A673 (cell line): ENCODE data around the gene PYY. TPM values are rescaled to one million over a fixed set of nuclear protein-coding genes. Genes with fewer than 3 reads are reported as not detected.

Experiments
- BruUV-seq: library from RNA; stranded (reverse); fragments of 400-500 nt; replicated peaks from 2 replicates; lab custom pipeline; 2021; lab: Mats Ljungman, UMichigan
- CTCF ChIA-PET: fragments of 300-600 bp; sonication (Branson Sonifier 250); formaldehyde crosslinking; loops from one replicate; lab custom pipeline; 2022; ENCODE audit warnings: antibody characterized with exemption; lab: Charles Lee
- POLR2A ChIA-PET: fragments of 300-600 bp; sonication (Branson Sonifier 250); formaldehyde crosslinking; loops from one replicate; lab custom pipeline; 2022; ENCODE audit warnings: antibody characterized with exemption; ENCODE audit not compliant: low non-redundant PET; lab: Charles Lee
- DNase-seq: peaks from one replicate; pipeline ENCODE4 v3.0.0-alpha.2; 2015; ENCODE audit warnings: low spot score
- H3K27ac ChIP-seq: fragments of 200-600 bp; sonication (generic); 2 replicates; pipeline ENCODE4 v1.5.1; 2016; ENCODE audit warnings: mixed run types, low read depth, mild to moderate bottlenecking, mixed read lengths, antibody characterized with exemption, low read length; ENCODE audit not compliant: poor library complexity, severe bottlenecking
- H3K27me3 ChIP-seq: fragments of 200-600 bp; sonication (generic); replicated peaks from 2 replicates; pipeline ENCODE4 v1.6.1; 2017; ENCODE audit warnings: mixed run types, low read depth, mild to moderate bottlenecking, mixed read lengths, antibody characterized with exemption, low read length; ENCODE audit not compliant: insufficient read depth, poor library complexity
- H3K36me3 ChIP-seq: fragments of 200-600 bp; sonication (generic); 2 replicates; pipeline ENCODE4 v1.6.1; 2016; ENCODE audit warnings: mixed run types, mild to moderate bottlenecking, mixed read lengths, antibody characterized with exemption, low read length; ENCODE audit not compliant: insufficient read depth, poor library complexity, severe bottlenecking
- H3K4me1 ChIP-seq: fragments of 200-600 bp; sonication (generic); 2 replicates; pipeline ENCODE4 v1.6.1; 2017; ENCODE audit warnings: mixed run types, mild to moderate bottlenecking, mixed read lengths, antibody characterized with exemption, low read length; ENCODE audit not compliant: insufficient read depth, poor library complexity, severe bottlenecking
- H3K4me3 ChIP-seq: fragments of 200-600 bp; sonication (generic); 2 replicates; pipeline ENCODE4 v1.5.1; 2016; ENCODE audit warnings: low read depth, mixed run types, mild to moderate bottlenecking, mixed read lengths, low read length; ENCODE audit not compliant: poor library complexity, severe bottlenecking
- H3K9me3 ChIP-seq: fragments of 200-600 bp; sonication (generic); 2 replicates; pipeline ENCODE4 v1.6.1; 2016; ENCODE audit warnings: mixed run types, low read depth, mild to moderate bottlenecking, mixed read lengths, antibody characterized with exemption, low read length; ENCODE audit not compliant: poor library complexity, severe bottlenecking
- EZH2 ChIP-seq: fragments of 200-600 bp; sonication (generic); IDR thresholded peaks from 2 replicates; pipeline ENCODE4 v1.6.1; 2017; ENCODE audit warnings: borderline replicate concordance, low read depth, mild to moderate bottlenecking, mixed read lengths, antibody characterized with exemption, low read length; ENCODE audit not compliant: poor library complexity, severe bottlenecking
- intact Hi-C: fragments of 100-400 bp; cut with micrococcal nuclease; formaldehyde crosslinking; loops from one replicate; pipeline ENCODE4 v1.10.0; 2022; ENCODE audit not compliant: unreplicated experiment
- total RNA-seq: library from RNA; stranded (reverse); gene quantifications from 2 replicates; pipeline ENCODE4 v1.2.3, GENCODE V29; 2021
- TF ChIP-seq, protein P1 (sequence below): fragments of 300-800, 200-600 bp; sonication (generic); conservative IDR thresholded peaks from 2 replicates; pipeline ENCODE4 v1.5.1; 2017; ENCODE audit warnings: low read depth, mild to moderate bottlenecking, antibody characterized with exemption, low read length, moderate library complexity, mixed read lengths

Gene PYY
- total RNA-seq, 1 experiment from 2014 or later = not detected

DNA sequence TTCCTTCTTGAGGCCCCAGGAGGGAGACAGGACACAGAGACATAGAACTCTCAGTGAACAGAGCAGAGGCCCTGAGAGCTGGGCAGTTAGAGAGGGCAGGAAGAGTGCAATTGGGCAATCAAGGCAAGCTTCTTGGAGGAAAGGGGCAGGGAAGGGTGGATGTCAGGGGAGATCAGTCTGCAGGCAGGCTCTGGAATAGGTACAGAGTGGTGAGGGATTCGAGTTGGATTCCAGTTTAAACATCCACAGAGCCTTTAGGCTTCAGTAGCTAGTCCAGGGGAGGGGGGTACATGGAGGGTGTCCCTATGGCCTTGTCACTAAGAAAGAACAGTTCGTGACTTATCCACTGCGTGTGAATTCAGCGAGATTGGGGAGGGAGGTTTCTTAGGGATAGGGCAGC is 2.0 kb downstream of the PYY start:
- TF ChIP-seq, protein P1, sequence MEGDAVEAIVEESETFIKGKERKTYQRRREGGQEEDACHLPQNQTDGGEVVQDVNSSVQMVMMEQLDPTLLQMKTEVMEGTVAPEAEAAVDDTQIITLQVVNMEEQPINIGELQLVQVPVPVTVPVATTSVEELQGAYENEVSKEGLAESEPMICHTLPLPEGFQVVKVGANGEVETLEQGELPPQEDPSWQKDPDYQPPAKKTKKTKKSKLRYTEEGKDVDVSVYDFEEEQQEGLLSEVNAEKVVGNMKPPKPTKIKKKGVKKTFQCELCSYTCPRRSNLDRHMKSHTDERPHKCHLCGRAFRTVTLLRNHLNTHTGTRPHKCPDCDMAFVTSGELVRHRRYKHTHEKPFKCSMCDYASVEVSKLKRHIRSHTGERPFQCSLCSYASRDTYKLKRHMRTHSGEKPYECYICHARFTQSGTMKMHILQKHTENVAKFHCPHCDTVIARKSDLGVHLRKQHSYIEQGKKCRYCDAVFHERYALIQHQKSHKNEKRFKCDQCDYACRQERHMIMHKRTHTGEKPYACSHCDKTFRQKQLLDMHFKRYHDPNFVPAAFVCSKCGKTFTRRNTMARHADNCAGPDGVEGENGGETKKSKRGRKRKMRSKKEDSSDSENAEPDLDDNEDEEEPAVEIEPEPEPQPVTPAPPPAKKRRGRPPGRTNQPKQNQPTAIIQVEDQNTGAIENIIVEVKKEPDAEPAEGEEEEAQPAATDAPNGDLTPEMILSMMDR = no peak
- TF ChIP-seq EZH2 = no peak
- Histone ChIP-seq H3K9me3 (no peaks in the 10 kb centered on the region), H3K4me3 (no peak overlapping the region), H3K4me1 (no peaks in the 10 kb centered on the region), H3K36me3 (no peaks in the 10 kb centered on the region), H3K27ac (no peak overlapping the region), H3K27me3 (no peaks in the 10 kb centered on the region)
- intact Hi-C loops = no loop called here
- ChIA-PET POLR2A (no interaction called here), CTCF (no interaction called here)
- DNase-seq = no peak
- no TSS peak for BruUV-seq

DNA sequence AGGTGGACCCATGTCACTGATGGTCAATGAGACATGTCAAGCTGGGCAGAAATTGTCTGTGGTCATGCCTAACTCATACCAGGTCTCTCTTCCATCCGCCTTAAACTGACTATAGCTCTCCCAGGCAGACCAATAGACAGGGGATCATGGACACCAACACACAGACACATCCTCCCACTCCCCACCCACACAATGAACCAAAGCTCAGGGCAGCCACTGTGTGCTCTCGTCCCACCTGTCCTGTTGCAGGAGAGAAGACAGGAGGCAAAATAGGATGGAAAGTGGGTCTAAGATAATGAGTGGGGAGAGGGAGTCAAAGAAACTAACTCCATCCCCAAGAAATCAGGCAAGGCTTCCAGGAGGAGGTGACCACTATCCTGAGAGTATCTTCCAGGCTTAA is 3.2 kb downstream of the PYY start:
- Histone ChIP-seq H3K36me3 (no peaks in the 10 kb centered on the region), H3K4me3 (no peak overlapping the region), H3K9me3 (no peaks in the 10 kb centered on the region), H3K4me1 (no peaks in the 10 kb centered on the region), H3K27ac (no peak overlapping the region), H3K27me3 (no peaks in the 10 kb centered on the region)
- intact Hi-C loops = no loop called here
- BruUV-seq = no TSS peak
- TF ChIP-seq, protein P1 = no peak
- no peak for TF ChIP-seq EZH2
- ChIA-PET POLR2A (no interaction called here), CTCF (interaction anchor here (0.5 kb wide), 1 partner anchor 96 kb away, joined by 3 read pairs; no protein-coding TSS in a partner anchor)
- no peak for DNase-seq

DNA sequence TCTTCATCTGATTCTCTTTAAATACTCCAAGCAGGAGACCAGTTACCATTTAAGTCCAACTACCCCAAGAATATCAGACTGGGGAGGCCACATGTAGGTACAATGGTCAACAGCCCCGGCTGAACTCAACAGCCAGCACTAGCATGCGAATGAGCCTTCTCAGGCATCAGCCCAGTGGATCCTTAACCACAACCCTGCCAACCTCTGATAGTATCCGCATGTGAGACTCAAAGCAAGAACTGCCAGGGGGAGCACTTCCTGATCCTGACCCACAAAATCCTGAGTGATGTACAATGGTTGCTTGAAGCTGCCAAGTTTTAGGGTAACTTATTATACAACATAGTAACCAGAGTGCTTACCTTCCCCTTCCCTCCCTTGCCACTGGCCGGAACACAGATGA is 4.0 kb downstream of the PYY start:
- no peak overlapping the region for H3K27ac ChIP-seq
- POLR2A ChIA-PET = no interaction called here
- TF ChIP-seq, protein P1 = no peak
- no peak for TF ChIP-seq EZH2
- H3K9me3 ChIP-seq = no peaks in the 10 kb centered on the region
- DNase-seq = no peak
- H3K4me3 ChIP-seq = no peak overlapping the region
- CTCF ChIA-PET = no interaction called here
- no TSS peak for BruUV-seq
- intact Hi-C loops = no loop called here
- H3K27me3 ChIP-seq = no peaks in the 10 kb centered on the region
- no peaks in the 10 kb centered on the region for H3K4me1 ChIP-seq
- H3K36me3 ChIP-seq = no peaks in the 10 kb centered on the region
